GM19468 (cell line): ENCODE measurements around the gene NXPE4.
"Not testable (repeated sequence)": the region's sequence is repeated elsewhere in the genome, so short reads cannot be mapped to it uniquely, and the experiment has no call there.

Source experiments
- ATAC-seq: cut with Tn5 transposase; IDR thresholded peaks from one replicate; pipeline ENCODE4 v1.9.1; 2021; ENCODE audit warnings: mild to moderate bottlenecking, moderate library complexity, moderate number of reproducible peaks; ENCODE audit not compliant: unreplicated experiment; ENCODE audit errors: extremely low read depth

The NXPE4 gene

GRCh38 chr11:114595571-114595970, at the start of gene NXPE4:
NXPE4 (minus strand) TSS chr11:114595786; CDS start chr11:114594759, 1,027 bp downstream.
- no peak for ATAC-seq

GRCh38 chr11:114639440-114639839, 43.9 kb upstream of the NXPE4 start:
- ATAC-seq, result not testable (repeated sequence)

DNA sequence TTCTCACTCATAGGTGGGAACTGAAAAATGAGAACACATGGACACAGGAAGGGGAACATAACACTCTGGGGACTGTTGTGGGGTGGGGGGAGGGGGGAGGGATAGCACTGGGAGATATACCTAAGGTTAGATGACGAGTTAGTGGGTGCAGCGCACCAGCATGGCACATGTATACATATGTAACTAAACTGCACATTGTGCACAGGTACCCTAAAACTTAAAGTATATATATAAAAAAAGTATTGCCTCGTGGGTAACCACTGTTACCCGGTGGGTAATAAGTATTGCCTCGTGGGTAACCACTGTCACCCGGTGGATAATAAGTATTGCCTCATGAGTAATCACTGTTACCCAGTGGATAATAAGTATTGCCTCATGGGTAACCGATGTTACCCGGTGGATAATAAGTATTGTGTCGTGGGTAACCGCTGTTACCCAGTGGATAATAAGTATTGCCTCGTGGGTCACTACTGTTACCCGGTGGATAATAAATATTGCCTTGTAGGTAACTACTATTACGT, 35.9 kb upstream of the NXPE4 start:
- ATAC-seq, result not testable (repeated sequence)

- ATAC-seq, result no peak
Observed at GRCh38 chr11:114625294-114625693, 29.7 kb upstream of the NXPE4 start.

DNA sequence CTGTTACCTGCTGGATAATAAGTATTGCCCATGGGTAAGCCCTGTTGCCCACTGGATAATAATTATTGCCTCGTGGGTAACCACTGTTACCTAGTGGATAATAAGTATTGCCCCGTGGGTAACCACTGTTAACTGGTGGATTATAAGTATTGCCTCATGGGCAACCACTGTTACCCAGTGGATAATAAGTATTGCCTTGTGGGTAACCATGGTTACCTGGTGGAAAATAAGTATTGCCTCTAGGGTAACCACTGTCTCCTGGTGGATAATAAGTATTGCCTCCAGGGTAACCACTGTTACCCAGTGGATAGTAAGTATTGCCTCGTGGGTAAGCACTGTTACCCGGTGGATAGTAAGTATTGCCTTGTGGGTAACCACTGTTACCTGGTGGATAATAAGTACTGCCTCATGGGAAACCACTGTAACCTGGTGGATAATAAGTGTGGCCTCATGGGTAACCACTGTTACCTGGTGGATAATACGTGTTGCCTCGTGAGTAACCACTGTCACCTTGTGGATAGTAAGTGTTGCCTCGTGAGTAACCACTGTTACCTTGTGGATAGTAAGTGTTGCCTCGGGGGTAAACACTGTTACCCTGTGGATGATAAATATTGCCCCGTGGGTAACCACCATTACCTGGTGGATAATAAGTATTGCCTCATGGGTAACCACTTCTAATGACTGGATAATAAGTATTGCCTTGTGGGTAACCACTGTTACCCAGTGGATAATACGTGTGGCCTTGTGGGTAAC, 29.0 kb upstream of the NXPE4 start:
- ATAC-seq, result no peak

DNA sequence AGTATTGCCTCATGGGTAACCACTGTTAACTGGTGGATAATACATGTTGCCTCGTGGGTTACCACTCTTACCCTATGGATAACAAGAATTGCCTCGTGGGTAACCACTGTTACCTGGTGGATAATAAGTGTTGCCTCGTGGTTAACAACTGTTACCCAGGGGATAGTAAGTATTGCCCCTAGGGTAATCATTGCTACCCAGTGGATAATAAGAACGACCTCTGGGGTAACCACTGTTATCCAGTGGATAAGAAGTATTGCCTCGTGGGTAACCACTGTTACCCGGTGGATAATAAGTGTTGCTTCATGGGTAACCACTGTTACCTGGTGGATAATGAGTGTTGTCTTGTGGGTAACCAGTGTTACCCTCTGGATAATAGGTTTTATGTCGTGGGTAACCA, 28.1 kb upstream of the NXPE4 start:
- no peak for ATAC-seq

DNA sequence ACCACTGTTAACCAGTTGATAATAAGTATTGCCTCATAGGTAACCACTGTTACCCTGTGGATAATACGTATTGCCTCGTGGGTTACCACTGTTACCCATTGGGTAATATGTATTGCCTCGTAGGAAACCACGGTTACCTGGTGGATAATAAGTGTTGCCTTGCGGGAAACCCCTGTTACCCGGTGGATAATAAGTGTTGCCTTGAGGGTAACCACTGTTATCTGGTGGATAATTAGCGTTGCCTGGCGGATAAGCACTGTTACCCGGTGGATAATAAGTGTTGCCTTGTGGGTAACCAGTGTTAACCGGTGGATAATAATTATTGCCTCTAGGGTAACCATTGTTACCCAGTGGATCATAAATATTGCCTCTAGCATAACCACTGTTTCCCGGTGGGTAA, 27.3 kb upstream of the NXPE4 start:
- no peak for ATAC-seq

- ATAC-seq, result no peak
Observed at GRCh38 chr11:114621950-114622809, 26.6 kb upstream of the NXPE4 start.

- ATAC-seq, result no peak
Observed at GRCh38 chr11:114621072-114621471, 25.5 kb upstream of the NXPE4 start.

- ATAC-seq, result no peak
Observed at GRCh38 chr11:114619659-114620173, 24.1 kb upstream of the NXPE4 start.

- ATAC-seq, result no peak
Observed at GRCh38 chr11:114618139-114618538, 22.6 kb upstream of the NXPE4 start.

DNA sequence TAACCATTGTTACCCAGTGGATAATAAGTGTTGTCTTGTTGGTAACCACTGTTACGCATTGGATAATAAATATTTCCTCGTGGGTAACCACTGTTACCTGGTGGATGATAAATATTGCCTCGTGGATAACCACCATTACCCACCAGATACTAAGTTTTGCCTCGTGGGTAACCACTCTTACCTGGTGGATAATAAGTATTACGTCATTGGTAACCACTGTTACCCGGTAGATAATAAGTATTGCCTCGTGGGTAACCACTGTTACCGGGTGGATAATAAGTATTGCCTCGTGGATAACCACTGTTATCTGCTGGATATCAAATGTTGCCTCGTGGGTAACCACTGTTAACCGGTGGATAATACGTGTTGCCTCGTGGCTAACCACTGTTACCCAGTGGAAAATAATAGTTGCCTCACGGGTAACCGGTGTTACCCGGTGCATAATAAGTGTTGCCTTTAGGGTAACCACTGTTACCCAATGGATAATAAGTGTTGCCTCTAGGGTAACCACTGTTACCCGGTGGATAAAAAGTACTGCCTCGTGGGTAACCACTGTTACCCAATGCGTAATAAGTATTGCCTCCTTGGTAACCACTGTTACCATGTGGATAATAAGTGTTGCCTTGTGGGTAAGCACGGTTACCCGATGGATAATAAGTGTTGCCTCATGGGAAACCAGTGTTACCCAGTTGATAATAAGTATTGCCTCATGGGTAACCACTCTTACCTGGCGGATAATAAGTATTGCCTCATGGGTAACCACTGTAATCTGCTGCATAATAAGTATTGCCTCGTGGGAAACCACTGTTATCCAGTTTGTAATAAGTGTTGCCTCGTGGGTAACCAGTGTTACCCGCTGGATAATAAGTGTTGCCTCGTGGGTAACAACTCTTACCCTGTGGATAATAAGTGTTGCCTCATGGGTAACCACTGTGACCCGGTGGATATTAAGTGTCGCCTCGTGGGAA, 21.9 kb upstream of the NXPE4 start:
- ATAC-seq, result no peak

- no peak for ATAC-seq
Observed at GRCh38 chr11:114616516-114616915, 20.9 kb upstream of the NXPE4 start.

- no peak for ATAC-seq
Observed at GRCh38 chr11:114615448-114616361, 20.1 kb upstream of the NXPE4 start.

DNA sequence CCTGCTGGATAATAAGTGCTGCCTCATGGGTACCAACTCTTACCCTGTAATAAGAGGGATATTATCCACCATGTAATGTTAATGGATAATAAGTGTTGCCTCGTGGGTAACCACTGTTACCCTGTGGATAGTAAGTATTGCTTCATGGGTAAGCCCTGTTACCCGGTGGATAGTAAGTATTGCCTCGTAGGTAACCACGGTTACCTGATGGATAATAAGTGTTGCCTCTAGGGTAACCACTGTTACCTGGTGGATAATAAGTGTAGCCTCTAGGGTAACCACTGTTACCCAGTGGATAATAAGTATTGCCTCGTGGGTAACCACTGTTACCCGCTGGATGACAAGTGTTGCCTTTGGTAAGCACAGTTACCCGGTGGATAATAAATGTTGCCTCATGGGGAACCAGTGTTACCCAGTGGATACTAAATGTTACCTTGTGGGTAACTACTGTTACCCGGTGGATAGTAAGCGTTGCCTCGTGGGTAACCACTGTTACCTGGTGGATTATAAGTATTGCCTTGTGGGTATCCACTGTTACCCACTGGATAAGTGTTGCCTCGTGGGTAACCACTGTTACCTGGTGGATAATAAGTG, 18.6 kb upstream of the NXPE4 start:
- no peak for ATAC-seq

- not testable (repeated sequence) for ATAC-seq
Observed at GRCh38 chr11:114613094-114613493, 17.5 kb upstream of the NXPE4 start.

GRCh38 chr11:114612686-114613085, 17.1 kb upstream of the NXPE4 start:
- no peak for ATAC-seq

DNA sequence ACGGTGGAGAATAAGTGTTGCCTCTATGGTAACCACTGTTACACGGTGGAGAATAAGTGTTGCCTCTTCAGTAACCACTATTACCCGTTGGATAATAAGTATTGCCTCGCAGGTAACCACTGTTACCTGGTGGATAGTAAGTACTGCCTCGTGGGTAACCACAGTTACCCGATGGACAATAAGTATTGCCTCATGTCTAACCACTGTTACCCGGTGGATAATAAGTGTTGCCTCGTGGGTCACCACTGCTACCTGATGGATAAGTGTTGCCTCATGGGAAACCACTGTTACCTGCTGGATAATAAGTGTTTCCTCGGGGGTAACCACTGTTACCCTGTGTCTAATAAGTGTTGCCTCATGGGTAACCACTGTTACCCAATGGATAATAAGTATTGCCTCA, 16.6 kb upstream of the NXPE4 start:
- not testable (repeated sequence) for ATAC-seq
